ENCODE data around the gene VWA7. TPM values are rescaled to one million over a fixed set of nuclear protein-coding genes. Genes with fewer than 3 reads are reported as not detected.

Gene VWA7
- total RNA-seq, 1 experiment from 2014 or later, result 2.1 TPM

Other genes with a start within 250 kb of the VWA7 start
- gene MCCD1, start 248.4 kb downstream of the VWA7 start, total RNA-seq (2014; rRNA removed; shearing (Covaris generic)), result not detected in 2 replicates
- 787 and 872 TPM in 2 replicates for gene DDX39B, start 235.3 kb downstream of the VWA7 start, total RNA-seq (2014; rRNA removed; shearing (Covaris generic))
- 3.5 and 7.0 TPM in 2 replicates for gene ATP6V1G2, start 230.7 kb downstream of the VWA7 start, total RNA-seq (2014; rRNA removed; shearing (Covaris generic))
- 33.2 and 34.2 TPM in 2 replicates for gene NFKBIL1, start 229.7 kb downstream of the VWA7 start, total RNA-seq (2014; rRNA removed; shearing (Covaris generic))
- gene LTA, start 205.0 kb downstream of the VWA7 start, total RNA-seq (2014; rRNA removed; shearing (Covaris generic)), result 0.44 TPM in 1 of 2 replicates, not detected in the other
- not detected in 2 replicates for gene TNF, start 201.8 kb downstream of the VWA7 start, total RNA-seq (2014; rRNA removed; shearing (Covaris generic))
- gene LTB, start 194.9 kb downstream of the VWA7 start, total RNA-seq (2014; rRNA removed; shearing (Covaris generic)), result 0.35 TPM in 1 of 2 replicates, not detected in the other
- gene LST1, start 191.1 kb downstream of the VWA7 start, total RNA-seq (2014; rRNA removed; shearing (Covaris generic)), result not detected in 2 replicates
- gene NCR3, start 184.3 kb downstream of the VWA7 start, total RNA-seq (2014; rRNA removed; shearing (Covaris generic)), result not detected in 2 replicates
- 0.48 and 1.4 TPM in 2 replicates for gene AIF1, start 162.1 kb downstream of the VWA7 start, total RNA-seq (2014; rRNA removed; shearing (Covaris generic))
- gene PRRC2A, start 156.6 kb downstream of the VWA7 start, total RNA-seq (2014; rRNA removed; shearing (Covaris generic)), result 163 and 176 TPM in 2 replicates
- 320 and 331 TPM in 2 replicates for gene BAG6, start 124.7 kb downstream of the VWA7 start, total RNA-seq (2014; rRNA removed; shearing (Covaris generic))
- 3.3 and 4.2 TPM in 2 replicates for gene APOM, start 121.4 kb downstream of the VWA7 start, total RNA-seq (2014; rRNA removed; shearing (Covaris generic))
- 17.3 and 17.6 TPM in 2 replicates for gene C6orf47, start 116.5 kb downstream of the VWA7 start, total RNA-seq (2014; rRNA removed; shearing (Covaris generic))
- gene GPANK1, start 112.3 kb downstream of the VWA7 start, total RNA-seq (2014; rRNA removed; shearing (Covaris generic)), result 28.6 and 33.3 TPM in 2 replicates
- 197 and 224 TPM in 2 replicates for gene CSNK2B, start 111.2 kb downstream of the VWA7 start, total RNA-seq (2014; rRNA removed; shearing (Covaris generic))
- gene LY6G5B, start 107.4 kb downstream of the VWA7 start, total RNA-seq (2014; rRNA removed; shearing (Covaris generic)), result 2.9 and 4.2 TPM in 2 replicates
- gene LY6G5C, start 96.3 kb downstream of the VWA7 start, total RNA-seq (2014; rRNA removed; shearing (Covaris generic)), result 0.70 and 2.0 TPM in 2 replicates
- gene ABHD16A, start 74.0 kb downstream of the VWA7 start, total RNA-seq (2014; rRNA removed; shearing (Covaris generic)), result 35.7 and 39.7 TPM in 2 replicates
- gene LY6G6F, start 70.5 kb downstream of the VWA7 start, total RNA-seq (2014; rRNA removed; shearing (Covaris generic)), result not detected in 2 replicates
- 2.8 TPM in 1 of 2 replicates, not detected in the other for gene LY6G6D, start 62.0 kb downstream of the VWA7 start, total RNA-seq (2014; rRNA removed; shearing (Covaris generic))
- not detected in 2 replicates for gene LY6G6C, start 55.6 kb downstream of the VWA7 start, total RNA-seq (2014; rRNA removed; shearing (Covaris generic))
- not detected in 2 replicates for gene MPIG6B, start 54.0 kb downstream of the VWA7 start, total RNA-seq (2014; rRNA removed; shearing (Covaris generic))
- gene DDAH2, start 48.0 kb downstream of the VWA7 start, total RNA-seq (2014; rRNA removed; shearing (Covaris generic)), result 83.6 and 99.2 TPM in 2 replicates
- 456 and 621 TPM in 2 replicates for gene CLIC1, start 40.8 kb downstream of the VWA7 start, total RNA-seq (2014; rRNA removed; shearing (Covaris generic))
- gene MSH5, start 37.3 kb downstream of the VWA7 start, total RNA-seq (2014; rRNA removed; shearing (Covaris generic)), result 19.5 and 28.4 TPM in 2 replicates
- 1.8 and 7.7 TPM in 2 replicates for gene SAPCD1, start 14.7 kb downstream of the VWA7 start, total RNA-seq (2014; rRNA removed; shearing (Covaris generic))
- 114 and 115 TPM in 2 replicates for gene VARS1, start 18.4 kb upstream of the VWA7 start, total RNA-seq (2014; rRNA removed; shearing (Covaris generic))
- gene LSM2, start 29.6 kb upstream of the VWA7 start, total RNA-seq (2014; rRNA removed; shearing (Covaris generic)), result 108 and 150 TPM in 2 replicates
- gene HSPA1L, start 38.0 kb upstream of the VWA7 start, total RNA-seq (2014; rRNA removed; shearing (Covaris generic)), result 0.15 and 0.55 TPM in 2 replicates
- gene HSPA1A, start 38.2 kb upstream of the VWA7 start, total RNA-seq (2014; rRNA removed; shearing (Covaris generic)), result 45.7 and 58.5 TPM in 2 replicates
- gene HSPA1B, start 50.4 kb upstream of the VWA7 start, total RNA-seq (2014; rRNA removed; shearing (Covaris generic)), result 63.3 and 70.4 TPM in 2 replicates
- gene NEU1, start 85.5 kb upstream of the VWA7 start, total RNA-seq (2014; rRNA removed; shearing (Covaris generic)), result 56.2 and 58.6 TPM in 2 replicates
- 0.42 and 0.48 TPM in 2 replicates for gene SLC44A4, start 101.7 kb upstream of the VWA7 start, total RNA-seq (2014; rRNA removed; shearing (Covaris generic))
- gene EHMT2, start 120.4 kb upstream of the VWA7 start, total RNA-seq (2014; rRNA removed; shearing (Covaris generic)), result 134 and 136 TPM in 2 replicates
- gene ZBTB12, start 124.8 kb upstream of the VWA7 start, total RNA-seq (2014; rRNA removed; shearing (Covaris generic)), result 7.9 and 8.7 TPM in 2 replicates
- 0.63 and 1.7 TPM in 2 replicates for gene C2, start 150.4 kb upstream of the VWA7 start, total RNA-seq (2014; rRNA removed; shearing (Covaris generic))
- gene CFB, start 168.8 kb upstream of the VWA7 start, total RNA-seq (2014; rRNA removed; shearing (Covaris generic)), result not detected in 2 replicates
- 109 and 115 TPM in 2 replicates for gene NELFE, start 181.6 kb upstream of the VWA7 start, total RNA-seq (2014; rRNA removed; shearing (Covaris generic))
- gene SKIC2, start 181.8 kb upstream of the VWA7 start, total RNA-seq (2014; rRNA removed; shearing (Covaris generic)), result 47.2 and 57.6 TPM in 2 replicates
- gene DXO, start 194.8 kb upstream of the VWA7 start, total RNA-seq (2014; rRNA removed; shearing (Covaris generic)), result 18.8 and 19.9 TPM in 2 replicates
- gene C4A, start 204.7 kb upstream of the VWA7 start, total RNA-seq (2014; rRNA removed; shearing (Covaris generic)), result 0.35 and 1.5 TPM in 2 replicates
- gene C4B, start 237.5 kb upstream of the VWA7 start, total RNA-seq (2014; rRNA removed; shearing (Covaris generic)), result 1.1 and 1.9 TPM in 2 replicates

Data from H7 (cell line).